ENCODE data around the gene NDUFB1. TPM values are rescaled to one million over a fixed set of nuclear protein-coding genes. Genes with fewer than 3 reads are reported as not detected.

Gene NDUFB1
- total and polyA plus RNA-seq, 2 of the 13 experiments (the other 11 are each of a cell fraction or from before 2014, with no cell fraction given) = 181 to 281 TPM

- TF ChIP-seq CREB1 (IDR thresholded peaks at IDR 0.05) (peak; percentile 24; the same call in 1 of the 2 replicates), CREB1 (CRISPR knock-in tag; IDR thresholded peaks at IDR 0.05) (peak; percentile 59; the same call in 1 of the 2 replicates), YEATS2 (CRISPR knock-in tag; IDR thresholded peaks at IDR 0.05; ENCODE audit: borderline replicate concordance) (peak; percentile 71; the same call in 1 of the 2 replicates), TERF1 (CRISPR knock-in tag; IDR thresholded peaks at IDR 0.05) (no peak), ZNF580 (CRISPR knock-in tag; IDR thresholded peaks at IDR 0.05; ENCODE audit: borderline replicate concordance, low read depth) (0 out of 2 replicates have a peak, but pooled peaks have one; percentile 10), ZNF784 (CRISPR knock-in tag; IDR thresholded peaks at IDR 0.05; ENCODE audit: borderline replicate concordance) (no peak), ZFP41 (CRISPR knock-in tag; IDR thresholded peaks at IDR 0.05; ENCODE audit: borderline replicate concordance) (no peak), ZKSCAN8 (CRISPR knock-in tag; IDR thresholded peaks at IDR 0.05; ENCODE audit: borderline replicate concordance) (no peak), AHR (CRISPR knock-in tag; IDR thresholded peaks at IDR 0.05) (0 out of 2 replicates have a peak, but pooled peaks have one; percentile 22), MAF1 (CRISPR knock-in tag; IDR thresholded peaks at IDR 0.05; ENCODE audit: borderline replicate concordance) (no peak), ZMAT3 (CRISPR knock-in tag; conservative IDR thresholded peaks at IDR 0.05) (no peak), AGO2 (optimal IDR thresholded peaks at IDR 0.05; ENCODE audit: low read depth, low read length) (peak; percentile 41), NFYC (CRISPR knock-in tag; IDR thresholded peaks at IDR 0.05) (peak; percentile 82), ATF3 (CRISPR knock-in tag; IDR thresholded peaks at IDR 0.05) (no peak), KDM2A (CRISPR knock-in tag; IDR thresholded peaks at IDR 0.05; ENCODE audit: borderline replicate concordance, low read depth) (peak; percentile 25; the same call in 1 of the 2 replicates), SRSF1 (optimal IDR thresholded peaks at IDR 0.05; ENCODE audit: low read depth, low read length) (peak; percentile 57), ZNF337 (CRISPR knock-in tag; IDR thresholded peaks at IDR 0.05; ENCODE audit: borderline replicate concordance, low read depth) (no peak), KDM6A (CRISPR knock-in tag; IDR thresholded peaks at IDR 0.05; ENCODE audit: low read depth) (no peak), ZNF513 (CRISPR knock-in tag; conservative IDR thresholded peaks at IDR 0.05) (no peak), SP2 (CRISPR knock-in tag; IDR thresholded peaks at IDR 0.05) (peak; percentile 47), ZSCAN21 (CRISPR knock-in tag; IDR thresholded peaks at IDR 0.05; ENCODE audit: borderline replicate concordance) (no peak)
Measured at GRCh38 chr14:92106143-92106926, 15.2 kb downstream of the NDUFB1 start, which contains the start of gene ATXN3 (continued).

Data from HepG2 (cell line).